Astrocyte of the spinal cord (primary cell): ENCODE data around the gene KRT86.

Source experiments
- DNase-seq: peaks from one replicate; pipeline ENCODE4 v3.0.0; 2011; ENCODE audit warnings: low read depth, low spot score
- H3K4me3 ChIP-seq: 2 replicates; pipeline ENCODE4 v1.5.1; 2011; ENCODE audit warnings: low read depth, mild to moderate bottlenecking, low read length, moderate library complexity
- in situ Hi-C: cut with HindIII; loops from 2 replicates; pipeline ENCODE4 v1.10.0; 2017; ENCODE audit warnings: low sequenced_read_pairs
- TF ChIP-seq, protein P1 (sequence below): IDR thresholded peaks from 2 replicates; pipeline ENCODE4 v1.5.1; 2012; ENCODE audit warnings: low read depth, mild to moderate bottlenecking, low read length, inconsistent platforms

The KRT86 gene

GRCh38 chr12:52277486-52278245, 3.2 kb downstream of the KRT86 start:
- in situ Hi-C loops, result no loop called here
- H3K4me3 ChIP-seq, result no peak overlapping the region
- TF ChIP-seq, protein P1, sequence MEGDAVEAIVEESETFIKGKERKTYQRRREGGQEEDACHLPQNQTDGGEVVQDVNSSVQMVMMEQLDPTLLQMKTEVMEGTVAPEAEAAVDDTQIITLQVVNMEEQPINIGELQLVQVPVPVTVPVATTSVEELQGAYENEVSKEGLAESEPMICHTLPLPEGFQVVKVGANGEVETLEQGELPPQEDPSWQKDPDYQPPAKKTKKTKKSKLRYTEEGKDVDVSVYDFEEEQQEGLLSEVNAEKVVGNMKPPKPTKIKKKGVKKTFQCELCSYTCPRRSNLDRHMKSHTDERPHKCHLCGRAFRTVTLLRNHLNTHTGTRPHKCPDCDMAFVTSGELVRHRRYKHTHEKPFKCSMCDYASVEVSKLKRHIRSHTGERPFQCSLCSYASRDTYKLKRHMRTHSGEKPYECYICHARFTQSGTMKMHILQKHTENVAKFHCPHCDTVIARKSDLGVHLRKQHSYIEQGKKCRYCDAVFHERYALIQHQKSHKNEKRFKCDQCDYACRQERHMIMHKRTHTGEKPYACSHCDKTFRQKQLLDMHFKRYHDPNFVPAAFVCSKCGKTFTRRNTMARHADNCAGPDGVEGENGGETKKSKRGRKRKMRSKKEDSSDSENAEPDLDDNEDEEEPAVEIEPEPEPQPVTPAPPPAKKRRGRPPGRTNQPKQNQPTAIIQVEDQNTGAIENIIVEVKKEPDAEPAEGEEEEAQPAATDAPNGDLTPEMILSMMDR, result no peak
- DNase-seq, result no peak

DNA sequence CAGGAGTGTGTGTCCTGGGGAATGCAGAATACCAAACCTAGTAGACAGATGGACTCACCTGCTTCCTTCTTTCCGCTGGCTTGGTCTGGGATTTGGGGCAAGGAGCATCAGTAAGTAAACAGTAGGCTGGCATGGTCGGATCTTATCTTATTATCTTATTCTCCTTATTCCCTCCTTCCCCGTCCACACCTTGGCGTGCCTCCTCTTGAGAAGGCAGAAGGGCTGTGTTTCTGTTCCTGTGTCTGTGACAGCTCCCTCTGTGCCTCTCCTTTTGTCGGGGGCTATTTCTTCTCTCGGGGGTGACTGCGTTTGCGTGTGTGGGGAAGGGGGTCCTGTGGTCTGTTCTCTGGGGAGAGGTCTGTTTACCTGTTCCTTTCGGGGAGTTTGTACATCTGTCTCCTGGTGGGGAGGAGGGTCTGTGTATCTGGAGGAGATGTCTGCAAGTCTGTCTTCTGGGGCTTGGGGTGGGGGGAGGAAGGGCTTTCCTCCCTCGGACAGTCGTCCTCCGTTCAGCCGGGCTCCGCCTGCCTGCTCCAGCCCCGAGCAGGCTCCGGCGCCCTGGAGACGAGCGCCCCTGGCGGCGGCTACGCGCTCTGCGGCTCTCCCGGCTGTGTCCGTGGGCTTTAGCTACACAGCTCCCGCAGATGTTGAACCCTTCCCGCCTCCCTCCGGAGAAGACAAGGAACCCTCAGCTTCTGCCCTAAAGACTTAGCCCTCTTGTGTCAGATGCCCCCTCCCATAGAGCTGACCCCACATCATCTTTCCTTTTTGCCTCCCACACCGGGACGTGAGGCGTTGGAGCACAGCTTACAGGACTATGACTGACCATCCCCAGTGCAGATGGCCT, 4.4 kb downstream of the KRT86 start:
- DNase-seq, result peak; percentile 71
- TF ChIP-seq, protein P1, result peak; percentile 99
- in situ Hi-C loops, result no loop called here
- H3K4me3 ChIP-seq, result no peak overlapping the region

DNA sequence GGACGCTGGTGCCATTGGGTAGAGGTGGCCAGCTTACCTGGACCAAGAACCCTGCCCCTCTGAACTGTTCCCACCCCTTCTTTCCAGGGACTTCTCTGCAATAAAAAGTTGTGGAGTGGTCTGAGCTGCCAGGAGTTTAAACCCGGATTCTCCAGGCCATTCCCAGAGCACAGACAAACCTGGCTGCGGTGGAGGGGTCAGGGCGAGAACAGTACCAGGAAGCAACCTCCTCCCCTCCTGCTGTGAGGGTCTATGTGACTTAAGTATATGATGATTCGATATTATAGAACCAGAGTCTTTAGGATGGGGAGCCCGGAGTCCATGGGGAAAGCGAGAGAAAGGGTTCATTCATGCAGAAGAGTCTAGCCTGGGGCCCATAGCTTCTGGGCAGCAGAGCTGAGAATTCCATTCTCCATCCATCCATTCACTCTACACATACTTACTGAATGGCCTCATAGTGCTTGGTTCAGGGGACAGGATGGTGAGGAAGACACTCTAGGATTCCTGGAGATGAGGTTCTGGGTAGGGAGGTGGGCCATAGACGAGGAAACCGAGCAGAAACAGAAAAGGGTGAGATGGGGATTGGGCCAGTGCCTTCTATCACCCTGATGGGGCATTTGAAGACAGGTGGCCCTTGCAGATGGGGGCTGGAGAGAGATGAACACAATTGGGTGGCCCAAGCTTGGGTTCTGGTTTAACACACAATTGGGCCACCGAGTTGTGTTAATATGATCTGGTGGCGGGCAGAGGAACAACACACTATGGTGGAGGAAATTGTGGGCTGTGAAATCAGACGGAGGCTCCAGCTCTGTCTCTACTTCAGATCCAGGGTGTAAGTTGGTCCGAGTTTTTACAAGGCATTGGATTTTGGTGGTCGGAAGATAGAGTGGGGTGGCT, 5.2 kb downstream of the KRT86 start:
- TF ChIP-seq, protein P1, result no peak
- no peak overlapping the region for H3K4me3 ChIP-seq
- in situ Hi-C loops, result no loop called here
- DNase-seq, result peak; percentile 29

DNA sequence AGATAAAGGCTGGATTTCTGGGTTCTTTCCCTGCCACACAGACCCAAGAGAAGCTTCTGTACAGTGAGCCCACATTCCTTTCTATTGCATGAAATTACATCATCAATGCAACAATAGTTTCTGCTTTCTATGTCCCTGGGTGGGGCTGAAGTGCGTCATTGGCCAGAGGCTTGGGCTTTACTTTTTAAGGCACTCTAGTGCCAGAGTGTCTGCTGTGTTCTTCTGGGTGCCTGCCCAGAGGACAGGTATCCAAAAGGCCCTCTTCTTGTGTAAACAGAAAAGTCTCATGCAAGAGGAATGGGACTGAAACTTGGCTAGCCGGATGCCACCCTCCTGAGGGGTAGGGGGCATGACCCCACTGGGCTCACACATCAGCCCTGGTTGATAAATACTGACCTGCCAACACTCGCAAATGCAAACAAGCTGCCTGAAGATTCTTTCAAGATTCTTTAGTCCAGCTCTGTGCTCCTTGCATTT, 5.9 kb downstream of the KRT86 start:
- TF ChIP-seq, protein P1, result no peak
- in situ Hi-C loops, result no loop called here
- H3K4me3 ChIP-seq, result no peak overlapping the region
- peak; percentile 91 for DNase-seq

- H3K4me3 ChIP-seq, result no peak overlapping the region
- TF ChIP-seq, protein P1, result no peak
- in situ Hi-C loops, result no loop called here
- DNase-seq, result peak; percentile 97
Observed at GRCh38 chr12:52280796-52281560, 6.5 kb downstream of the KRT86 start.
